GM12873 (cell line): ENCODE measurements around the gene MINPP1.

ENCODE experiments used
- TF ChIP-seq, protein P1 (sequence below): IDR thresholded peaks from 2 replicates; pipeline ENCODE4 v1.5.1; 2012; ENCODE audit warnings: low read depth, mild to moderate bottlenecking, moderate library complexity, low read length, control low read depth; ENCODE audit not compliant: insufficient read depth; ENCODE audit errors: missing control alignments

The MINPP1 gene

DNA sequence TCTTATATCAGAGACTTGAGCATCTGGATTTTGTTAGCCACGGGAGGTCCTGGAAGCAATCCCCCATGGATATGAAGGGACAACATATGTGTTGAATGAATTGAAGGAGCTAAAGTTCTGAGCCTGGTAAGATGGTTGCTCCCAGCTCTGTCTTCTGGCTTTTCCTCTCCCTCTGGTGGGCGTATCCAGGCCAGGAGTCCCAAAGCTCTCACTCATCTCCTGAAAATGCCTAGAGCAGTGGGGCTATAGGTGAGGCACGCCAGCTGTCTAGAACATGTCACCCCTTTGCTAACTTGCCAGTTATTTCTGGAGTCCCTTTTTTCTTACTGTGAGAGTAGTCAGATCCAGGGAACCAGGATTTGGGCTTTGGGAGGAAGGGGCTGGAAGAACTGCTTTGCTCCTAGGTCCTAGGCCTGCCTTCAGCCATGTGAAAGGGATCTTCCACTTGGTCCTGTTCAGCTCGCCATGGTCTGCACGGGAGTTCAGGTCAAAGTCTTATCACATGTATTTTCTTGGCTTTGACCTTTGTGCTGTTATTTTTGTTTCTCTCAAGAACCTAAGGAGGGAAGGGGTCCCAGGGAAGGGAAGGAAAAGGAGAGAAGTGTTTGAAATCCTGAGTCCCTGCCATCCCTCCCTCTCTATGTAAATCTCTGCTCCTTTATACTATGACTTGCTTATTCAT lies 73.6 kb downstream of the MINPP1 start:
- TF ChIP-seq, protein P1, sequence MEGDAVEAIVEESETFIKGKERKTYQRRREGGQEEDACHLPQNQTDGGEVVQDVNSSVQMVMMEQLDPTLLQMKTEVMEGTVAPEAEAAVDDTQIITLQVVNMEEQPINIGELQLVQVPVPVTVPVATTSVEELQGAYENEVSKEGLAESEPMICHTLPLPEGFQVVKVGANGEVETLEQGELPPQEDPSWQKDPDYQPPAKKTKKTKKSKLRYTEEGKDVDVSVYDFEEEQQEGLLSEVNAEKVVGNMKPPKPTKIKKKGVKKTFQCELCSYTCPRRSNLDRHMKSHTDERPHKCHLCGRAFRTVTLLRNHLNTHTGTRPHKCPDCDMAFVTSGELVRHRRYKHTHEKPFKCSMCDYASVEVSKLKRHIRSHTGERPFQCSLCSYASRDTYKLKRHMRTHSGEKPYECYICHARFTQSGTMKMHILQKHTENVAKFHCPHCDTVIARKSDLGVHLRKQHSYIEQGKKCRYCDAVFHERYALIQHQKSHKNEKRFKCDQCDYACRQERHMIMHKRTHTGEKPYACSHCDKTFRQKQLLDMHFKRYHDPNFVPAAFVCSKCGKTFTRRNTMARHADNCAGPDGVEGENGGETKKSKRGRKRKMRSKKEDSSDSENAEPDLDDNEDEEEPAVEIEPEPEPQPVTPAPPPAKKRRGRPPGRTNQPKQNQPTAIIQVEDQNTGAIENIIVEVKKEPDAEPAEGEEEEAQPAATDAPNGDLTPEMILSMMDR: no peak

DNA sequence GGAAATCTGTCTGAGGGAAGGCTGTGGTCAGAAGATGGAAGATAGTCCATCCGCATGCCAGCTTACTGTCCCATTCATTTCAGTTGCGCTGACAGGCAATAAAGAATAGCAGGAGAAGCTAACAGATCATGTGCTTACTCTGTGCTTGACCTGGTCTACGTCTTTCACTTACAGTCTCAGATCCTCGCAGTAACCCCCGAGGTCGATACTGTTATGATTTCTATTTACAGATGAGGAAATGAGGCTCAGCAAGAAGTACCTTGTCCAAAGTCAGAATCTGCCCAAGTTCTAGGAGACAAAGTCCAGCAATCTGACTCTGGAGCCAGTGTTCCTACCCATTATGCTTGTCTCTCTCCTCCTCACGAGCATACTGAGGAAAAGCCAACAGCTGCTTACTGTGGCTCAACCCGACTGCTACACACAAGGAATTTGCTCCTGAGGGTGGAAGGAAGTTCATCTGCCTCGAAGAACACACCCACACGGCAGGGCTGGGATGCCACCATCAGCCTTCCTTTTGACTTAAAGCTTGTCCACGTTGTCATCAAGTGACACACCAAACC lies 74.2 kb downstream of the MINPP1 start:
- TF ChIP-seq, protein P1: no peak

DNA sequence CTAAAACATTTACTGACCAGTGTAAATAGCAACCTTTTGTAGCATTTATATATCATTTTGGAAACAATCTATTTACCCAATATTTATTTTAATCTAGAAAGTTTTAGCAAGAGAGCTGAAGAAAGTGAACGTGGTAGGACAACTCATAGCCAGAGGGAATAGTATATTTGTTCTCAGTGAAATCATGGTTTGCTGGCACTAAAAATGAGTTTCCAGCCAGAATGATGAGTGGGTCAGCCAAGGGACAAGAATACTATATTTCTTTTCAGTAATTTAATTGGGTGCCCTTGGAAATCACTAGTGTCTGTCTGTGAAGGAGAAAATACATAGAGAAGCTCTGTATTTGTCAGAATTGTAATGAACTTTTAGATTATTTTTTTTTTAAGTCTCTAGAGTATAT lies 74.9 kb downstream of the MINPP1 start:
- TF ChIP-seq, protein P1: no peak

DNA sequence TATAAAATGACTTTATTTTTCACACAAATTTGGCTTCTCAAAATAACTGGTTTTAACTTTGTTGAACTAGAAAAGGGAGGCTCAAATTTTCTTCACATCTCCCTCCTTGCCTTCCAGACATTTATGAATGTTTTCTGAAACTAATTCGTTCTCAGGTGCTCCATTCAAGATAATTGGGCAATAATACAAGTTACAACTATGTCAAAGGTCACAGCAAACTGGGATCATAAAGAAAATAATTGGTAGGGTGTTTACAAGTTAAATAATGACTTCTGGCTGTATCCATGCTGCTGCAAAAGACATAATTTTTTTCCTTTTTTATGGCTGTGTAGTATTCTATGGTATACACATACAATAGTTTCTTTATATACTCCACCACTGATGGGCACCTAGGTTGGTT lies 75.3 kb downstream of the MINPP1 start:
- TF ChIP-seq, protein P1: no peak

DNA sequence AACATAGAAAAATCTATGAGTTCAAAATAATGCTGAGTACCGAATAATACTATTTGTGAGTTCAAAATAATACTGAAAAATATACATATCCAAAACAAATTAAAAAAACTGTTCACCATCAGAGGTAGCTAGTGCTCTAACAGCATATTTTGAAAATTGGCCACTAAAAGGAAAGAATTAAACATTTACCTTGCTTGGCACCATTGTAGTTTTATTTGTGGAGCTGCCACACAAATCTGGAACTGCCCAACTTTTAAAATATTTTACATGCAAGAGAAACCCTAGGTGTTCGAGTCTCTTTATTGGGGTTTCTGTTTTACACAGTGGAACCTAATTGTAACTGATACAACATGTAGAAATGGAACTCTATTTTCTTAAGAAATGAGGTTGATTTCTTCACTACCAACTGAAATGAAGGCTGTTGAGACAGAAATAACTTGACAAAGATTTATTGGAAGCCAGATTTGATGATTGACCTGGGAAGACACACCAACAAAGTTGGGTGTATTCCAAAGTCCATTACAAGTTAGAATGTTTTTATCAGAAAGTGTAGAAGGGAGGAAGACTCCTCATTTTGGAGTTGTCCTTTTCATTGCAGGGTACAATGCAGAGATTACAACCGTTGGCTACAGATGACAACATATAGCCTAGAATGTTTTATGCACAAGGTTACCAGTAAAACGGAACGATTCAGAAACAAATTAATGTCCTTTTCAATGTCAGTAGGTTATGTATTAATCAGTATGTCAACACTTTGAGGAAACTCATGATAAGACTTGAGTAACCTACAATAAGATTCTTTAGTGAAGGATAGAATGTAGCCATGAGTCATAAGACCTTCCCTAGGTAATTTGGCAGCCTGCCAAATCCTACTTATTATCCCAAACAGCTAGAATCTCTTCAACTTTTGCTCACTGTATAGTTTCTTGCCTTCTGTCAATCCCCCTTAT lies 81.1 kb downstream of the MINPP1 start:
- TF ChIP-seq, protein P1: no peak

DNA sequence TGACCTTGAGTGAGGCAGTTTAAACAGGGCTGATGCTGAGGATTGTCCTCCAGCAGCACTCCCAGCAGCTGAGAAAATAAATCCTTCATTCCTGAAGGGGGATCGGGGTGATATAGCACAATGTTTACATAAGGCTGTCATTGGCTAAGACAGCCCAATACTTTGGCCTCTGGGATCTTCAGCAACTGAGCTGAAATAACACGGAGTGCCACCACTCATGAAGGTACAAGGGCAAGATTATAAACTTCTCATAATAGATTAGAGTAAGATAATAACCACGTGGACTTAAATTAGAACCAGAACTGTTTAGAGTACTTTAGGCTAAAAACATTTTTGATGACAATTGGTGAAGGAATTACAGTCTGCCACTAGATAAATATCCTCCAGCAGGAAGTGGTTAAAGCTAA lies 85.0 kb downstream of the MINPP1 start:
- TF ChIP-seq, protein P1: no peak
